ENCODE measurements around the gene SSX2IP.

The SSX2IP gene

DNA sequence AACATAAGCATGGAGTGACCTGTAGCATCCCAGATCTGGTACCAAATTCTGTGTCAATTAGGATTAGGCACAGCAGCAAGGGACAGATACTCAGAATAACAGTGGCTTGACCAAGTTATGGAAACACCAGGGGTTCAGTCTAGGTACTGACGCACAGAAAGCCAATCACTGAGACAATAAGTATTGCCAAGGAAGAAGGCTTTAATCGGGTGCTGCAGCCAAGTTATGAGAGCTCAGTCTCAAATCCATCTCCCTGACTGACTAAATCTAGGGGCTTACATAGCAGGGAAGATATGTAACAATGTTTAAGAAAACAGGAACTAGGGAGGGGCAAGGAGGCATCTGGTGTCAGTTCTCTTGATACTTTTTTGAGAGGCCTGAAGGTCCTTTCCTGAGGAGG lies 76.4 kb downstream of the SSX2IP start:
- Histone ChIP-seq H3K9me2 (replicated peaks; ENCODE audit: control insufficient read depth, low read length) (no peaks in the 10 kb centered on the region), H4K20me1 (ENCODE audit: control insufficient read depth, insufficient read depth, low read depth, low read length) (no peaks in the 10 kb centered on the region), H3K4me3 (ENCODE audit: low read length) (no peak overlapping the region), H3K36me3 (ENCODE audit: control insufficient read depth, low read length) (no peaks in the 10 kb centered on the region), H3K79me2 (ENCODE audit: control insufficient read depth, low read length) (no peaks in the 10 kb centered on the region), H3K4me1 (ENCODE audit: control insufficient read depth, low read length) (no peaks in the 10 kb centered on the region), H3K27me3 (ENCODE audit: control insufficient read depth, low read length) (no peaks in the 10 kb centered on the region), H3K27ac (ENCODE audit: low read depth, low read length) (no peak overlapping the region), H3F3A (ENCODE audit: control insufficient read depth, insufficient read depth) (no peaks in the 10 kb centered on the region), H3K4me2 (ENCODE audit: low read length) (no peak overlapping the region), H3K9me3 (ENCODE audit: control insufficient read depth, insufficient read depth, low read length) (peaks cover 26% of the 10 kb centered on the region)
- TF ChIP-seq EZH2phosphoT487 (IDR thresholded peaks at IDR 0.05; ENCODE audit: borderline replicate concordance, low read length) = no peak
- no peak for TF ChIP-seq CTCF (IDR thresholded peaks at IDR 0.05; ENCODE audit: low read depth, low read length, poor library complexity, severe bottlenecking)

DNA sequence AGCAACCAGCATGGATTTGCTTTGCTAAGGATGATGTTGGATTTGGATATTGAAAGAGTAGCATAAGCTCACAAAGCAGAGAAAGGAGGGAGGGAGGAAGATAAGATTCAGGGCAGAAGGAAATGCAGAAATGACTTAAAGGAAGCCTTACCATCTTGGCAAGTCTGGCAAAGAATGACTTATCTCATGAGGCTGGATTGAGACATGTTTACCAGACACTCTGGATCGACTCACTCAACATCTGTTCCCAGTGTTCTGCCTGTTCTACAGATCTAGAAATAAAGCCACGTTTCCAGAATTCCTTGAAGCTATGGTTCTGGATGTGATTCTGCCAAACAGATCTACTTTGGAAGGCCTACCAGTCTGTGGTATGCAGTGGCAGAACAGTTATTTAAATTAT lies 77.2 kb downstream of the SSX2IP start:
- TF ChIP-seq CTCF (IDR thresholded peaks at IDR 0.05; ENCODE audit: low read depth, low read length, poor library complexity, severe bottlenecking) (no peak), EZH2phosphoT487 (IDR thresholded peaks at IDR 0.05; ENCODE audit: borderline replicate concordance, low read length) (no peak)
- Histone ChIP-seq H3K4me2 (ENCODE audit: low read length) (no peak overlapping the region), H3K36me3 (ENCODE audit: control insufficient read depth, low read length) (no peaks in the 10 kb centered on the region), H3K27me3 (ENCODE audit: control insufficient read depth, low read length) (no peaks in the 10 kb centered on the region), H3K79me2 (ENCODE audit: control insufficient read depth, low read length) (no peaks in the 10 kb centered on the region), H3K27ac (ENCODE audit: low read depth, low read length) (no peak overlapping the region), H3K9me2 (replicated peaks; ENCODE audit: control insufficient read depth, low read length) (no peaks in the 10 kb centered on the region), H3K4me1 (ENCODE audit: control insufficient read depth, low read length) (no peaks in the 10 kb centered on the region), H4K20me1 (ENCODE audit: control insufficient read depth, insufficient read depth, low read depth, low read length) (no peaks in the 10 kb centered on the region), H3K4me3 (ENCODE audit: low read length) (no peak overlapping the region), H3K9me3 (ENCODE audit: control insufficient read depth, insufficient read depth, low read length) (peaks cover 26% of the 10 kb centered on the region), H3F3A (ENCODE audit: control insufficient read depth, insufficient read depth) (no peaks in the 10 kb centered on the region)

- no peaks in the 10 kb centered on the region for H4K20me1 ChIP-seq (ENCODE audit: control insufficient read depth, insufficient read depth, low read depth, low read length)
- no peak for TF ChIP-seq EZH2phosphoT487 (IDR thresholded peaks at IDR 0.05; ENCODE audit: borderline replicate concordance, low read length)
- no peak for TF ChIP-seq CTCF (IDR thresholded peaks at IDR 0.05; ENCODE audit: low read depth, low read length, poor library complexity, severe bottlenecking)
- H3F3A ChIP-seq (ENCODE audit: control insufficient read depth, insufficient read depth) = no peaks in the 10 kb centered on the region
- H3K27ac ChIP-seq (ENCODE audit: low read depth, low read length) = no peak overlapping the region
- no peak overlapping the region for H3K4me3 ChIP-seq (ENCODE audit: low read length)
- no peaks in the 10 kb centered on the region for H3K9me2 ChIP-seq (replicated peaks; ENCODE audit: control insufficient read depth, low read length)
- H3K79me2 ChIP-seq (ENCODE audit: control insufficient read depth, low read length) = no peaks in the 10 kb centered on the region
- H3K36me3 ChIP-seq (ENCODE audit: control insufficient read depth, low read length) = no peaks in the 10 kb centered on the region
- H3K4me2 ChIP-seq (ENCODE audit: low read length) = no peak overlapping the region
- H3K4me1 ChIP-seq (ENCODE audit: control insufficient read depth, low read length) = no peaks in the 10 kb centered on the region
- H3K9me3 ChIP-seq (ENCODE audit: control insufficient read depth, insufficient read depth, low read length) = peaks cover 29% of the 10 kb centered on the region
- H3K27me3 ChIP-seq (ENCODE audit: control insufficient read depth, low read length) = no peaks in the 10 kb centered on the region
These were observed 78.5 kb downstream of the SSX2IP start for GRCh38 chr1:84611796-84612195.

DNA sequence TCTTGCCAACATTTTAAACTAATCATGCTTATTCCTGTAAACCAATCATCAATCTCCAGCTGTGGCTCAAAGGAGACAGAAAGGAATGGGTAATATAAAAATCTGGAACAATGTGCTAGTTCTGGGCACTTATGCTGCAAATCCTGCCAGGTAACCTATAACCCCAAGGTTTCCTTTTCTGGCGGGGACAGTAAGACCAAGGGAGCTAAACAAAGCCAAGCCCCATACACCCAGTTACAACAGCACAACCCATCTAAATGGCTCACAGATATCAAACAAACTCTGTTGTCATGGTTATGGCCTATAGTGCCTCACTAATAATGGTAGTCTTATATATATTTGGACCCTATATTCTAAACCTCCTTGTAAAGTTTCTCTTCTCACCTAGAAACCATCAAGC lies 79.2 kb downstream of the SSX2IP start:
- Histone ChIP-seq H3K27me3 (ENCODE audit: control insufficient read depth, low read length) (no peaks in the 10 kb centered on the region), H3K9me2 (replicated peaks; ENCODE audit: control insufficient read depth, low read length) (no peaks in the 10 kb centered on the region), H3K27ac (ENCODE audit: low read depth, low read length) (no peak overlapping the region), H3K4me1 (ENCODE audit: control insufficient read depth, low read length) (no peaks in the 10 kb centered on the region), H3K36me3 (ENCODE audit: control insufficient read depth, low read length) (no peaks in the 10 kb centered on the region), H3K4me3 (ENCODE audit: low read length) (no peak overlapping the region), H3F3A (ENCODE audit: control insufficient read depth, insufficient read depth) (no peaks in the 10 kb centered on the region), H3K9me3 (ENCODE audit: control insufficient read depth, insufficient read depth, low read length) (peaks cover 35% of the 10 kb centered on the region), H3K4me2 (ENCODE audit: low read length) (no peak overlapping the region), H3K79me2 (ENCODE audit: control insufficient read depth, low read length) (no peaks in the 10 kb centered on the region), H4K20me1 (ENCODE audit: control insufficient read depth, insufficient read depth, low read depth, low read length) (no peaks in the 10 kb centered on the region)
- TF ChIP-seq EZH2phosphoT487 (IDR thresholded peaks at IDR 0.05; ENCODE audit: borderline replicate concordance, low read length) (no peak), CTCF (IDR thresholded peaks at IDR 0.05; ENCODE audit: low read depth, low read length, poor library complexity, severe bottlenecking) (no peak)

Data from DOHH2 (cell line).